Testis (tissue), 2 donors: ENCODE results near the gene STX1B.

ENCODE experiments used
- POLR2A ChIP-seq: fragments of 450-650 bp; IDR thresholded peaks from one replicate; pipeline ENCODE4 v1.6.1; 2017; ENCODE audit warnings: antibody characterized with exemption, mild to moderate bottlenecking, moderate library complexity
- TF ChIP-seq, protein P1 (sequence below), 3 experiments: fragments of 450-650 bp in 2 of 3; fragments of 200-600 bp in 1 of 3; sonication (generic) in 1 of 3; IDR thresholded peaks; one replicate each; pipeline ENCODE4 v1.5.1; 2016 to 2019; ENCODE audit warnings: antibody characterized with exemption in 3 of 3, mild to moderate bottlenecking in 2 of 3, moderate library complexity in 1 of 3

GRCh38 chr16:30950516-30951065, 59.8 kb downstream of the STX1B start:
- TF ChIP-seq, protein P1, sequence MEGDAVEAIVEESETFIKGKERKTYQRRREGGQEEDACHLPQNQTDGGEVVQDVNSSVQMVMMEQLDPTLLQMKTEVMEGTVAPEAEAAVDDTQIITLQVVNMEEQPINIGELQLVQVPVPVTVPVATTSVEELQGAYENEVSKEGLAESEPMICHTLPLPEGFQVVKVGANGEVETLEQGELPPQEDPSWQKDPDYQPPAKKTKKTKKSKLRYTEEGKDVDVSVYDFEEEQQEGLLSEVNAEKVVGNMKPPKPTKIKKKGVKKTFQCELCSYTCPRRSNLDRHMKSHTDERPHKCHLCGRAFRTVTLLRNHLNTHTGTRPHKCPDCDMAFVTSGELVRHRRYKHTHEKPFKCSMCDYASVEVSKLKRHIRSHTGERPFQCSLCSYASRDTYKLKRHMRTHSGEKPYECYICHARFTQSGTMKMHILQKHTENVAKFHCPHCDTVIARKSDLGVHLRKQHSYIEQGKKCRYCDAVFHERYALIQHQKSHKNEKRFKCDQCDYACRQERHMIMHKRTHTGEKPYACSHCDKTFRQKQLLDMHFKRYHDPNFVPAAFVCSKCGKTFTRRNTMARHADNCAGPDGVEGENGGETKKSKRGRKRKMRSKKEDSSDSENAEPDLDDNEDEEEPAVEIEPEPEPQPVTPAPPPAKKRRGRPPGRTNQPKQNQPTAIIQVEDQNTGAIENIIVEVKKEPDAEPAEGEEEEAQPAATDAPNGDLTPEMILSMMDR (IDR thresholded peaks at IDR 0.05) = no peak
- no peak for TF ChIP-seq POLR2A
